ENCODE data around the gene PRKCZ. TPM values are rescaled to one million over a fixed set of nuclear protein-coding genes. Genes with fewer than 3 reads are reported as not detected.

Gene PRKCZ
- polyA plus RNA-seq, 3 donors = 0.74 to 1.9 (median 1.4) TPM

GRCh38 chr1:2052756-2053155, 2.5 kb downstream of the PRKCZ start:
- Histone ChIP-seq H3K4me1 (ENCODE audit: control insufficient read depth in 1 of 2, insufficient read depth in 2 of 2, low read length in 2 of 2) (peaks cover 4 to 10% of the 10 kb centered on the region in 2 donors), H3K27ac (ENCODE audit: low read depth in 1 of 2, low read length in 2 of 2) (no peak overlapping the region), H3K9me3 (replicated peaks in 1 of 2; ENCODE audit: control insufficient read depth in 1 of 2, insufficient read depth in 1 of 2, low read length in 2 of 2) (no peaks in the 10 kb centered on the region), H2AFZ (ENCODE audit: insufficient read depth, low read depth, low read length, poor library complexity, severe bottlenecking) (no peak overlapping the region), H3K4me2 (replicated peaks; ENCODE audit: extremely low read depth, low read length, poor library complexity, severe bottlenecking) (no peak overlapping the region), H4K20me1 (ENCODE audit: insufficient read depth, low read length) (no peaks in the 10 kb centered on the region), H3K36me3 (replicated peaks in 1 of 2; ENCODE audit: control insufficient read depth in 1 of 2, insufficient read depth in 2 of 2, low read length in 2 of 2) (no peaks in the 10 kb centered on the region), H3K4me3 (replicated peaks in 1 of 3; ENCODE audit: low read depth in 2 of 3, low read length in 3 of 3) (no peak overlapping the region), H3K9ac (ENCODE audit: insufficient read depth, low read length, poor library complexity, severe bottlenecking) (no peak overlapping the region), H3K79me2 (ENCODE audit: insufficient read depth, low read length) (no peaks in the 10 kb centered on the region), H3K27me3 (ENCODE audit: control insufficient read depth in 2 of 2, insufficient read depth in 2 of 2, low read length in 2 of 2) (peaks cover 9 to 36% of the 10 kb centered on the region in 2 donors)
- peaks cover 9% of the 10 kb centered on the region for H3K4me1 Mint-ChIP-seq
- peaks cover 0 to 11% (median 6%) of the 10 kb centered on the region in 7 donors for H3K9me3 Mint-ChIP-seq
- H3K4me3 Mint-ChIP-seq = no peak overlapping the region
- TF ChIP-seq CTCF (IDR thresholded peaks at IDR 0.05) = no peak
- DNase-seq = no peak
- peak overlapping the region in 1 of 7 donors; percentile 62 for H3K27ac Mint-ChIP-seq
- WGBS (ENCODE audit: insufficient coverage) = 96% methylated on average over 10 of the region's 10 CpGs
- H3K36me3 Mint-ChIP-seq = peaks cover 0 to 2% of the 10 kb centered on the region in 2 donors
- intact Hi-C loops (cut with micrococcal nuclease) = no loop called here
- H3K27me3 Mint-ChIP-seq (ENCODE audit: low read depth in 3 of 3) = peaks cover 39 to 54% (median 46%) of the 10 kb centered on the region in 3 donors

- no peak for TF ChIP-seq CTCF (IDR thresholded peaks at IDR 0.05)
- no peaks in the 10 kb centered on the region for H3K79me2 ChIP-seq (ENCODE audit: insufficient read depth, low read length)
- no peak overlapping the region for H3K4me3 ChIP-seq (replicated peaks in 1 of 3; ENCODE audit: low read depth in 2 of 3, low read length in 3 of 3)
- Mint-ChIP-seq H3K27ac (no peak overlapping the region), H3K27me3 (ENCODE audit: low read depth in 3 of 3) (peaks cover 37 to 50% (median 41%) of the 10 kb centered on the region in 3 donors), H3K4me3 (no peak overlapping the region), H3K4me1 (peaks cover 9% of the 10 kb centered on the region), H3K36me3 (peaks cover 0 to 2% of the 10 kb centered on the region in 2 donors), H3K9me3 (peaks cover 0 to 9% (median 6%) of the 10 kb centered on the region in 7 donors)
- H2AFZ ChIP-seq (ENCODE audit: insufficient read depth, low read depth, low read length, poor library complexity, severe bottlenecking) = no peak overlapping the region
- WGBS (ENCODE audit: insufficient coverage) = 94% methylated on average over 14 of the region's 17 CpGs
- H3K4me1 ChIP-seq (ENCODE audit: control insufficient read depth in 1 of 2, insufficient read depth in 2 of 2, low read length in 2 of 2) = peaks cover 4 to 10% of the 10 kb centered on the region in 2 donors
- DNase-seq = no peak
- H3K36me3 ChIP-seq (replicated peaks in 1 of 2; ENCODE audit: control insufficient read depth in 1 of 2, insufficient read depth in 2 of 2, low read length in 2 of 2) = no peaks in the 10 kb centered on the region
- H3K27me3 ChIP-seq (ENCODE audit: control insufficient read depth in 2 of 2, insufficient read depth in 2 of 2, low read length in 2 of 2) = peaks cover 8 to 32% of the 10 kb centered on the region in 2 donors
- no peak overlapping the region for H3K27ac ChIP-seq (ENCODE audit: low read depth in 1 of 2, low read length in 2 of 2)
- H3K4me2 ChIP-seq (replicated peaks; ENCODE audit: extremely low read depth, low read length, poor library complexity, severe bottlenecking) = no peak overlapping the region
- intact Hi-C loops (cut with micrococcal nuclease) = no loop called here
- no peaks in the 10 kb centered on the region for H3K9me3 ChIP-seq (replicated peaks in 1 of 2; ENCODE audit: control insufficient read depth in 1 of 2, insufficient read depth in 1 of 2, low read length in 2 of 2)
- no peak overlapping the region for H3K9ac ChIP-seq (ENCODE audit: insufficient read depth, low read length, poor library complexity, severe bottlenecking)
- H4K20me1 ChIP-seq (ENCODE audit: insufficient read depth, low read length) = no peaks in the 10 kb centered on the region
Measured at GRCh38 chr1:2053217-2053616, 3.0 kb downstream of the PRKCZ start.
